RPMI8226 (cell line): ENCODE data around the gene FAM32A.

Source experiments
- DNase-seq: peaks from one replicate; pipeline ENCODE4 v3.0.0-alpha.2; 2015

FAM32A gene

GRCh38 chr19:16226184-16226591, 41.0 kb downstream of the FAM32A start:
- DNase-seq: no peak

DNA sequence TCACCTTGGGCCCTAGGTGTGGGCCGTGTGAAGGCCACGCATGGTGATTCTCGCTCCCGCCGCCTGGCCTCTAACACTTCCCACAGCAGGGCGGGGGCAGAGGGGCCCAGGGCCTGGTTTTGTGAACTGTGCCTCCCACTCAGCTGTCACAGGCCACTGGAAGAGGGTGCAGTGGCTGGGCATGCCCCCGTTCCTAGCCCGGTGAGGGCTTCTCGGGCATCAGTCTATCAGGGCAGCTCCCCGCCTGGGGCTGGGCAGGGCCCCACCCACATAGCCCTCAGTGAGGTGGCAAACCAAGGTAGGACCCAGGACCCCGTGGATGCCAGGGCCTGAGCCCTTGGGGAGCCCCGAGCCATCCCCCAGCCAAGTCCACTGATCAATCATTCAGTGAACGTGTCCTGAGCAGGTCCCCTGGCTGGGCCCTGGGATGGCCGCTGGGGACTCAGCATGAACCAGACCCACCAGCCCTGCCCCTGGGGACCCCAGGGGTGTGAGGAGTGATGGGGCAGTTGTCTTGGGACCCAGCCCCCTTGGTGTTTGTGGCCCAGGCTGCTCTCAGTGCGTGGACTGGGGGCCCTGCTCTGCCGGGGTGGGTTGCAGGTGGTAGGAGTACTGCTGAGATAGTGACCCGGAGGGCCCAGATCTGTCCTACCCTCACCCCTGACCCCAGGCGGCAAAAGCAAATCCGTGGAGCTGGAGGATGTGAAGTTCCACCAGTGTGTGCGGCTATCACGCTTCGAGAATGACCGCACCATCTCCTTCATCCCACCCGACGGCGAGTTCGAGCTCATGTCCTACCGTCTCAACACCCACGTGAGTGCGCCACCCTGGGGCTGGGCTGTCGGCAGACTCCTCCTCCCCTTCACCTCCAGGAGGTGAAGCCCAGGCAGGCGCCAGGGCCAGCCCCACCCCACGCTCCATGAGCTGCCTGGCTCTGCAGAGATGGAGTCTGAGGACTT, 41.9 kb downstream of the FAM32A start:
- no peak for DNase-seq

DNA sequence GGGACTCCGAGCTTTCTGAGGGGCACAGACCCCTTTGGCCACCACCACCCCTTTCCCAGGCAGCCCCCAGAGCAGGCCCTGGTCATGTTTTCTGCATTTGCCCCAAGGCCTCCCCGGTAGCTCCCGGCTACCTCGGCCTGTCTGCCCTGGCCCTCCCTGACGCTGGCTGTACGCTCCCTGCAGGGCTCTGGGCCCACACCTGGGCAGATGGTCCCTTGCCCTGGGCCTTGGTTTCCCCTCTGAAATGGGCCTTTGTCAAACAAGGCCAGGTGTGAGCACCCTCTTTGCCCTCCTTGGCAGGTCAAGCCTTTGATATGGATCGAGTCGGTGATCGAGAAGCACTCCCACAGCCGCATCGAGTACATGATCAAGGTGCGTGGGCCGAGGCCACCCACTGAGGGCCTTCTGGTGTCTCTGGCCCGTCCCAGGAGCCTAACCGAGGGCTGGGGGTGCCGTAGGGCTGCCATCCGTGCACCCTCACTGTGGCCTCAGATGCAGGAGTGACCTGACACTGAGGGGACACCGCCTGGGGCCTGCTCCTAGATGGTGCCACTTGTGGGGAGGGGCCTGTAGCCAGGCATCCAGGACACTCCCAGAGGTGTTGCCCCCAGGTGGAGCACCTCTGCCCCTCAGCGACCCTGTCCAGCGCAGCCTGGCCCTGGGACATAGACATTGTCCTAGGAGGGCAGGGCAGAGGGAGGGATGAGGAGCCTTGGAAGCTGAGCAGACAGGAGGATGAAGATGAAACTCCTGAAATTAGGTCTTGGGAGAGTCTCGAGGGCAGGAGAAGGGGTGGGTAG, 42.8 kb downstream of the FAM32A start:
- DNase-seq: no peak

DNA sequence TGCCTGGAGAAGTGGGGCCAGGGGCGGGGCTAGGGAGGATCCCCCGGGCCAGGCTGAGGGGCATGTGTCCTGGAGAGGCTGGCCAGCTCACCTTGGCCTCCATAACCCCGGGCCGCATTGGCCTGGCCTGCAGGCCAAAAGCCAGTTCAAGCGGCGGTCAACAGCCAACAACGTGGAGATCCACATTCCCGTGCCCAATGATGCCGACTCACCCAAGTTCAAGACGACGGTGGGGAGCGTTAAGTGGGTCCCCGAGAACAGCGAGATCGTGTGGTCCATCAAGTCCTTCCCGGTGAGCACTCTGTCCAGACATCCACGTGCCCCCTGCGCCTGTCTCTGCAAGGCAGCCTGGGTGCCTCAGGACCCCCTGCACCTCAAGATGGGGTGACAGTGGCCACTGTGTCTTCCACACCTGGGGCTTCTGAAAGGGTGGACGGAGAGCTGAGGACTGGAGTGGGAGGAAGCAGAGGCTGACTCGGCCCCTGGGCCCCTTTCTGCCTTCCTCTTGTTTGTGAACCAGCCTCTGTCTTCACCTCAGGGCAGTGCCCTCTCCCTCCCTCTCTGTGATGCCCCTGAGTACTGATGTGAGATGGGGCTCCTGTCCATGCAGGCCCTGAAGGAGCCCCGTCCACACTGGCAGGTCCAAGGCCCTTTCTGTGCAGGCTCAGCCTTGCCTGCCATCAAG, 43.6 kb downstream of the FAM32A start:
- no peak for DNase-seq

DNA sequence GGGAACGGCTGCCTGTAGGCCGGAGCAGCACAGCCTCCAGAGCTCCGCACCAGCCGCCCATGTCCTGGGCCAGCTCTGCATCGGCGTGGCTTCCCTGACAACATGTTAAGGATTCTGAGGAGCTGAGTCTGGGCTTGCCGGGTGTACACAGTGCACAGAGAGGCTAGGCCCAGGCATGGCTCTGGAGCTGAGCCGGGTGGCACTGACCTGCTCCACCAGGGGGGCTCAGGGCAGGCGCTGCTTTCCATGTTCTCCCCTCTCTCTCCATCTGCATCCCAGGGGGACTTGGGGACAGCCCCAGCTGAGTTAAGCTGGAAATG, 44.1 kb downstream of the FAM32A start:
- DNase-seq: no peak

- DNase-seq: no peak
Measured at GRCh38 chr19:16232127-16232526, 46.9 kb downstream of the FAM32A start.

- no peak for DNase-seq
Measured at GRCh38 chr19:16232568-16232967, 47.4 kb downstream of the FAM32A start.

- no peak for DNase-seq
Measured at GRCh38 chr19:16233081-16233776, 48.0 kb downstream of the FAM32A start.

- DNase-seq: no peak
Measured at GRCh38 chr19:16233836-16234551, 48.8 kb downstream of the FAM32A start.

DNA sequence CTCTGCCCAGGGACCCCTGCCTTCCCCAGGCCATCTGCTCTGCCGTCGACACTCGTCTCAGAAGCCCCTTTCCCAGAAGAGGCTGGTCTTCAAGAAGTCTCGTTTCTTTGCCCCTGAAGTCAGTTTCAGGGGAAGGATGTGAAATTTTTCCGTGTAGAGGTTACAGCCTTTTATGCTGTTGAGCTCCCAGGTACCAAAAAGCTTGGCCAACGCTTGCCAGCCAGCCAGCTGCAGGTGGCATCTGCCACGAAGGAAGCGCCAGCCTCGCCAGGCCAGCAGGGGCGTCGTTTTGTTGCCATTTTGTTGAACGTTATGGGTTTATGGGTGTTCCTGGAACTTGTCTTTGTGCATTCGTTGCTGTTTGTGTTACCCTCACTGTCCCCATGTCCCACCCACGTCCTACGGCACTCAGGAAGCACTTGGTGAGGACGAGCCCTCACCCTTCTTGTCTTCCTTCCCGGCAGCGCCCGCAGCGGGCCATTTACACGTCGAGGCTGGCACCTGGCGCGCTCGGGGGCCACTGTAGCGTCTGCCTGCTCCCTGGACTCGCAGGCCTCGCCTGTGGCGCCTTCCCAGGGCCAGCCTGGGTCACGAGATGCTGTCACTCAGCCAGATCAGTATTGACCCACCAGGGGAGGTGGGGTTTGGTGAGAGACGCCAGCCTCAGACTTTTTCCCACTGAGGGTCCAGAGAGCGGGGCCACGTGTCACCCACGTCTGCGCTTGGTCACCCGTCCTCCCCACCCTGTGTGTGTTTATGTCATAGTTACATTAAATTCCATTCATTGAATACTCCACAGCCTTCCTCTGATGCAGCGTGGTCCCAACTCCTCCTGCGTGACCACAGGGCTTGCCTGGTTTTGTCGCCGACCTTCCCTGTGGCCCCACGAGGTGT, 49.6 kb downstream of the FAM32A start:
- no peak for DNase-seq

DNA sequence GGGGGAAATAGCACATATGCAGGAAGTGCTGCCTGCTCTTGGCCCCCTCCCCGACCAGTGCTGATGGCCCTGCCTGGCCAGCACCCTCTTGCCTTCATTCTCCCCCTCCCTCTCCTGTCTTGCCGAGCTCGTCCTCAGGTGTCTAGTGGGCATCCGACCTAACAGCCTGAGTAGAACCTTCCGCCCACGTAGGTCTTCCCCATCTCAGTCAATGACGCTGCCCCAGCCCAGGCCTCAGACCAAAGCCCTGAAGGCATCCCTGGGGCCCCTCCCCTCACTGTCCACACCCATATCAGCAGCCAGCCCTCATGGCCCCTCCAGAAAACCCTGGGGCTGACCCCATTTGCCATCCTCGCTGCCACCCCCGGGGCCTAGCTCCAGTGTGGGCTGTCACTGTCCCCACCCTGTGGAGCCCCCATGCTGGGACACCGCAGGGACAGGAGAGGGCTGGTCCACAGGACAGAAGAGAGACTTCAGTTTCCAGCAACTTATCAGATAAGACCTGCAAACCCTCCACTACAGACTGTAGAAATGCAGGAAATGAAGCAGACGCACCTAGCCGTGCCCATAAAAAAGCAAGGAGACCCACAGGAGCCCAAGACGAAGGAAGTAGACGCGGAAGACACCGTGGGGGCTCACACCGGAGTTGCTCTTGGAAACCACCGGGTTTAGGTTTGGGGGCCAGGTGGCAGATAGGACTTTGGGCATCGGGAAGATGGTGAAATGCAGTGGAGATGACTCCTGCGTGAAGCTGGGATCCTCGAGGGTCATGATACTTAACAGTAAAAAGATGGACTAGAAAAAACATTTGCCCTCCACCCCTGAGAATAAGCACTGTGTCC, 50.8 kb downstream of the FAM32A start:
- DNase-seq: no peak
